Neural cell (in vitro differentiated cells): ENCODE results near the gene NHSL2. TPM values are rescaled to one million over a fixed set of nuclear protein-coding genes. Genes with fewer than 3 reads are reported as not detected.

ENCODE experiments used
- H2AFZ ChIP-seq: fragments of 200-600, 300-800 bp; sonication (generic), shearing (Covaris generic); 2 replicates; pipeline ENCODE4 v1.6.0; 2014; ENCODE audit warnings: low read depth, mild to moderate bottlenecking, antibody characterized with exemption, low read length, moderate library complexity
- H3F3A ChIP-seq: fragments of 200-600 bp; shearing (Covaris generic); 2 replicates; pipeline ENCODE4 v1.6.1; 2016; ENCODE audit warnings: mild to moderate bottlenecking, moderate library complexity, mixed read lengths, antibody characterized with exemption, low read length; ENCODE audit not compliant: insufficient read depth, poor library complexity, severe bottlenecking
- H3K27ac ChIP-seq: fragments of 200-600, 300-800 bp; sonication (generic), shearing (Covaris generic); 2 replicates; pipeline ENCODE4 v1.5.1; 2014; ENCODE audit warnings: mild to moderate bottlenecking, low read length, moderate library complexity
- H3K27me3 ChIP-seq: fragments of 300-800, 200-600 bp; sonication (generic), shearing (Covaris generic); 2 replicates; pipeline ENCODE4 v1.6.0; 2014; ENCODE audit warnings: mild to moderate bottlenecking, low read depth, low read length, moderate library complexity; ENCODE audit not compliant: insufficient read depth
- H3K36me3 ChIP-seq: fragments of 300-800, 200-600 bp; sonication (generic), shearing (Covaris generic); 2 replicates; pipeline ENCODE4 v1.5.1; 2014; ENCODE audit warnings: mild to moderate bottlenecking, antibody characterized with exemption, low read length, moderate library complexity; ENCODE audit not compliant: insufficient read depth
- H3K4me2 ChIP-seq: fragments of 300-800, 200-600 bp; sonication (generic), shearing (Covaris generic); 2 replicates; pipeline ENCODE4 v1.6.0; 2014; ENCODE audit warnings: mild to moderate bottlenecking, low read length
- H3K4me3 ChIP-seq: fragments of 300-800, 200-600 bp; sonication (generic), shearing (Covaris generic); 2 replicates; pipeline ENCODE4 v1.5.1; 2014; ENCODE audit warnings: mild to moderate bottlenecking, low read length, moderate library complexity
- H3K79me2 ChIP-seq: fragments of 200-600 bp; shearing (Covaris generic); replicated peaks from 2 replicates; pipeline ENCODE4 v1.6.0; 2014; ENCODE audit warnings: mild to moderate bottlenecking, low read length, moderate library complexity; ENCODE audit not compliant: insufficient read depth
- H3K9ac ChIP-seq: fragments of 300-800, 200-600 bp; sonication (generic), shearing (Covaris generic); 2 replicates; pipeline ENCODE4 v1.6.1; 2016; ENCODE audit warnings: mild to moderate bottlenecking, low read length, mixed read lengths
- H3K9me2 ChIP-seq: fragments of 200-600 bp; shearing (Covaris generic); 2 replicates; pipeline ENCODE4 v1.6.1; 2016; ENCODE audit warnings: mild to moderate bottlenecking, low read length, mixed read lengths; ENCODE audit not compliant: insufficient read depth
- H3K9me3 ChIP-seq: fragments of 200-600, 300-800 bp; sonication (generic), shearing (Covaris generic); 2 replicates; pipeline ENCODE4 v1.6.1; 2016; ENCODE audit warnings: mild to moderate bottlenecking, mixed run types, low read length, moderate library complexity, mixed read lengths
- H4K20me1 ChIP-seq: fragments of 200-600 bp; shearing (Covaris generic); 2 replicates; pipeline ENCODE4 v1.6.1; 2016; ENCODE audit warnings: mild to moderate bottlenecking, mixed run types; ENCODE audit not compliant: insufficient read depth
- CTCF ChIP-seq: fragments of 450-650 bp; IDR thresholded peaks from 2 replicates; pipeline ENCODE4 v1.5.1; 2014; ENCODE audit warnings: antibody characterized with exemption, mild to moderate bottlenecking, moderate library complexity; ENCODE audit not compliant: poor library complexity, severe bottlenecking
- EP300 ChIP-seq: fragments of 450-650 bp; conservative IDR thresholded peaks from 2 replicates; pipeline ENCODE4 v1.6.1; 2014; ENCODE audit warnings: antibody characterized with exemption, mild to moderate bottlenecking, moderate library complexity; ENCODE audit not compliant: poor library complexity, severe bottlenecking
- EZH2 ChIP-seq: fragments of 200-600, 300-800 bp; shearing (Covaris generic), sonication (generic); IDR thresholded peaks from 2 replicates; pipeline ENCODE4 v1.6.1; 2014; ENCODE audit warnings: antibody characterized with exemption, low read length, borderline replicate concordance, mild to moderate bottlenecking; ENCODE audit not compliant: insufficient read depth, poor library complexity, severe bottlenecking
- MXI1 ChIP-seq: fragments of 450-650 bp; conservative IDR thresholded peaks from 2 replicates; pipeline ENCODE4 v1.6.1; 2014; ENCODE audit warnings: antibody characterized with exemption, mild to moderate bottlenecking; ENCODE audit not compliant: poor library complexity, severe bottlenecking
- POLR2AphosphoS5 ChIP-seq: IDR thresholded peaks from 2 replicates; pipeline ENCODE4 v1.6.1; 2012
- RAD21 ChIP-seq: fragments of 450-650 bp; conservative IDR thresholded peaks from 2 replicates; pipeline ENCODE4 v1.6.1; 2014; ENCODE audit warnings: antibody characterized with exemption, mild to moderate bottlenecking, moderate library complexity
- REST ChIP-seq: IDR thresholded peaks from 2 replicates; pipeline ENCODE4 v1.6.1; 2012; ENCODE audit warnings: borderline replicate concordance
- SMC3 ChIP-seq: fragments of 450-650 bp; conservative IDR thresholded peaks from 2 replicates; pipeline ENCODE4 v1.6.1; 2014; ENCODE audit warnings: antibody characterized with exemption, mild to moderate bottlenecking, moderate library complexity; ENCODE audit not compliant: poor library complexity
- TAF1 ChIP-seq: IDR thresholded peaks from 2 replicates; pipeline ENCODE4 v1.6.1; 2012; ENCODE audit warnings: low read depth
- polyA plus RNA-seq: library from polyadenylated mRNA; depleted of rRNA; stranded (reverse); fragments of >200 nt; gene quantifications from 2 replicates; pipeline ENCODE4 v1.2.3, GENCODE V29; 2014

The NHSL2 gene
- polyA plus RNA-seq, 1 donor from 2014 or later = 0.87 TPM

GRCh38 chrX:72041176-72041575 lies 130.5 kb downstream of the NHSL2 start:
- no peak for TF ChIP-seq CTCF
- no peak for TF ChIP-seq EZH2
- no peak for TF ChIP-seq RAD21
- TF ChIP-seq TAF1 = no peak
- TF ChIP-seq EP300 = no peak
- no peak for TF ChIP-seq SMC3
- no peak for TF ChIP-seq POLR2AphosphoS5
- no peak for TF ChIP-seq REST
- TF ChIP-seq MXI1 = no peak
- Histone ChIP-seq H3K4me3 (no peak overlapping the region), H3K4me2 (no peak overlapping the region), H3F3A (no peaks in the 10 kb centered on the region), H3K9me2 (no peaks in the 10 kb centered on the region), H3K27me3 (no peaks in the 10 kb centered on the region), H3K9ac (no peak overlapping the region), H3K36me3 (no peaks in the 10 kb centered on the region), H3K9me3 (no peaks in the 10 kb centered on the region), H4K20me1 (no peaks in the 10 kb centered on the region), H3K27ac (no peak overlapping the region), H2AFZ (no peak overlapping the region), H3K79me2 (no peaks in the 10 kb centered on the region)

- Histone ChIP-seq H3K9me3 (no peaks in the 10 kb centered on the region), H3K4me2 (no peak overlapping the region), H3K79me2 (no peaks in the 10 kb centered on the region), H3K9me2 (no peaks in the 10 kb centered on the region), H4K20me1 (no peaks in the 10 kb centered on the region), H3K27me3 (no peaks in the 10 kb centered on the region), H3K27ac (no peak overlapping the region), H3K4me3 (no peak overlapping the region), H2AFZ (no peak overlapping the region), H3F3A (no peaks in the 10 kb centered on the region), H3K9ac (no peak overlapping the region), H3K36me3 (no peaks in the 10 kb centered on the region)
- TF ChIP-seq MXI1 = no peak
- TF ChIP-seq EZH2 = no peak
- no peak for TF ChIP-seq RAD21
- no peak for TF ChIP-seq TAF1
- no peak for TF ChIP-seq REST
- no peak for TF ChIP-seq SMC3
- TF ChIP-seq POLR2AphosphoS5 = no peak
- no peak for TF ChIP-seq EP300
- TF ChIP-seq CTCF = no peak
These were observed 131.5 kb downstream of the NHSL2 start for GRCh38 chrX:72041871-72042851.
